Glutamatergic neuron (in vitro differentiated cells): ENCODE measurements around the gene TPH1. TPM values are rescaled to one million over a fixed set of nuclear protein-coding genes. Genes with fewer than 3 reads are reported as not detected.

Experiments used
- DNase-seq: peaks from one replicate; pipeline ENCODE4 v3.0.0; 2022
- H3K27ac Mint-ChIP-seq: one replicate; pipeline ENCODE4 v1.8.0; 2020; ENCODE audit warnings: mild to moderate bottlenecking, mixed read lengths, inconsistent platforms; ENCODE audit not compliant: unreplicated experiment
- H3K27me3 Mint-ChIP-seq: one replicate; pipeline ENCODE4 v1.8.0; 2020; ENCODE audit warnings: mild to moderate bottlenecking, moderate library complexity, mixed read lengths, inconsistent platforms; ENCODE audit not compliant: unreplicated experiment
- H3K36me3 Mint-ChIP-seq: one replicate; pipeline ENCODE4 v1.8.0; 2020; ENCODE audit warnings: mild to moderate bottlenecking, mixed read lengths, inconsistent platforms; ENCODE audit not compliant: unreplicated experiment
- H3K4me1 Mint-ChIP-seq: one replicate; pipeline ENCODE4 v1.8.0; 2020; ENCODE audit warnings: mild to moderate bottlenecking, low read depth, mixed read lengths, inconsistent platforms; ENCODE audit not compliant: unreplicated experiment
- H3K4me3 Mint-ChIP-seq: one replicate; pipeline ENCODE4 v1.8.0; 2020; ENCODE audit warnings: mild to moderate bottlenecking, mixed read lengths, inconsistent platforms; ENCODE audit not compliant: unreplicated experiment
- H3K9me3 Mint-ChIP-seq: one replicate; pipeline ENCODE4 v1.8.0; 2020; ENCODE audit warnings: mild to moderate bottlenecking, moderate library complexity, mixed read lengths, inconsistent platforms; ENCODE audit not compliant: unreplicated experiment
- total RNA-seq: library from RNA; stranded (reverse); fragmentation: NEBNext Ultra II Directional; extraction: Animal tissue kit (Norgen Biotek cat#: 25700); gene quantifications from one replicate; pipeline ENCODE4 v1.2.1, GENCODE V29; 2021; ENCODE audit not compliant: unreplicated experiment
- TF ChIP-seq, protein P1 (sequence below): fragments of 200-600 bp; sonication (generic); IDR thresholded peaks from one replicate; pipeline ENCODE4 v1.5.0; 2021; ENCODE audit not compliant: partially characterized antibody, unreplicated experiment

Gene TPH1
- total RNA-seq, 1 donor from 2014 or later, result 0.83 TPM

DNA sequence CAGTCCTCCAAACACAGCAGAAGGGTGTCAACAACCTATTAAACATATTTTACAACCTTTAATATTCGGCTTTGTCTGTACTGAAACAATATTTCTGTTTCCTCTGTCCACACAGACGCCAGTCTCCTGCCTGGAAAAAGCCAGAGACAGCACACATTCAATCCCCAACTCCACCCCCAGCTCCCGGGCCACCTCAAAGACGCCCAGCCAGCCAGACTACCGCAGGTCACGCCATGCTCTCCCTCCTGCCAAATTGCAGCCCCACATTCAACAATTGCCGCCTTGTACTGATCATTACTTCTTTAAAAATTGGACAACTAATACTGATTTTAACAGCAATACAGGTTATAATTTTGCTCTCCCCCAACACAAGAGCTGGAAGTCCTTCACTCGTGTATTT lies 34.4 kb downstream of the TPH1 start:
- Mint-ChIP-seq H3K36me3 (no peaks in the 10 kb centered on the region), H3K4me1 (peaks cover 14% of the 10 kb centered on the region), H3K4me3 (peak overlapping the region; percentile 98), H3K27ac (peak overlapping the region; percentile 88), H3K27me3 (peaks cover 7% of the 10 kb centered on the region), H3K9me3 (peaks cover 6% of the 10 kb centered on the region)
- DNase-seq, result peak; percentile 16
- TF ChIP-seq, protein P1, sequence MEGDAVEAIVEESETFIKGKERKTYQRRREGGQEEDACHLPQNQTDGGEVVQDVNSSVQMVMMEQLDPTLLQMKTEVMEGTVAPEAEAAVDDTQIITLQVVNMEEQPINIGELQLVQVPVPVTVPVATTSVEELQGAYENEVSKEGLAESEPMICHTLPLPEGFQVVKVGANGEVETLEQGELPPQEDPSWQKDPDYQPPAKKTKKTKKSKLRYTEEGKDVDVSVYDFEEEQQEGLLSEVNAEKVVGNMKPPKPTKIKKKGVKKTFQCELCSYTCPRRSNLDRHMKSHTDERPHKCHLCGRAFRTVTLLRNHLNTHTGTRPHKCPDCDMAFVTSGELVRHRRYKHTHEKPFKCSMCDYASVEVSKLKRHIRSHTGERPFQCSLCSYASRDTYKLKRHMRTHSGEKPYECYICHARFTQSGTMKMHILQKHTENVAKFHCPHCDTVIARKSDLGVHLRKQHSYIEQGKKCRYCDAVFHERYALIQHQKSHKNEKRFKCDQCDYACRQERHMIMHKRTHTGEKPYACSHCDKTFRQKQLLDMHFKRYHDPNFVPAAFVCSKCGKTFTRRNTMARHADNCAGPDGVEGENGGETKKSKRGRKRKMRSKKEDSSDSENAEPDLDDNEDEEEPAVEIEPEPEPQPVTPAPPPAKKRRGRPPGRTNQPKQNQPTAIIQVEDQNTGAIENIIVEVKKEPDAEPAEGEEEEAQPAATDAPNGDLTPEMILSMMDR, result no peak

DNA sequence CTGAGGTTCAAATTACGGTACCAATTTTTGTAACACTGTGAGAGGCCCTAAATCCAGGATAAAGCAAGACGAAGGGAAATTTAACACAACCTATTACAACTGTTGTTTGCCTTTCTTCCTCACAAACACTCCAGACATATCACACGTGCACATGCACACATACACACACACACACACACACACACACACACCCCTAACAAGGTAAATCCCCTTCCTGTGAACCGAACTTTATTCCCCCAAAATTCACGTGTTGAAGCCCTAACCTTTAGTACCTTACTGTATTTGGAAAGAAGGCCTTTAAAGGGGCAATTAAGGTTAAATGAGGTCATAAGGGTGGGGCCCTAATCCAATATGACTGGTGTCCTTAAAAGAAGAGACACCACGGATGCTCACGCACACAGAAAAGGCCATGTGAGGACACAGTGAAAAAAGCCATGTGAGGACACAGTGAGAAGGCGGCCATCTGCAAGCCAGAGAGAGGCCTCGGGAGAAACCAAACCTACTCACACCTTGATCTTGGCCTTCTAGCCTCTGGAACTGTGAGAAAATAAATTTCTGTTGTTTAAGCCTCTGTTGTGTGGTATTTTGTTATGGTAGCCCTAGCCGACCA lies 35.0 kb downstream of the TPH1 start:
- peaks cover 7% of the 10 kb centered on the region for H3K27me3 Mint-ChIP-seq
- H3K9me3 Mint-ChIP-seq, result peaks cover 6% of the 10 kb centered on the region
- peak overlapping the region; percentile 98 for H3K4me3 Mint-ChIP-seq
- TF ChIP-seq, protein P1, result no peak
- DNase-seq, result no peak
- no peaks in the 10 kb centered on the region for H3K36me3 Mint-ChIP-seq
- H3K27ac Mint-ChIP-seq, result no peak overlapping the region
- peaks cover 14% of the 10 kb centered on the region for H3K4me1 Mint-ChIP-seq

DNA sequence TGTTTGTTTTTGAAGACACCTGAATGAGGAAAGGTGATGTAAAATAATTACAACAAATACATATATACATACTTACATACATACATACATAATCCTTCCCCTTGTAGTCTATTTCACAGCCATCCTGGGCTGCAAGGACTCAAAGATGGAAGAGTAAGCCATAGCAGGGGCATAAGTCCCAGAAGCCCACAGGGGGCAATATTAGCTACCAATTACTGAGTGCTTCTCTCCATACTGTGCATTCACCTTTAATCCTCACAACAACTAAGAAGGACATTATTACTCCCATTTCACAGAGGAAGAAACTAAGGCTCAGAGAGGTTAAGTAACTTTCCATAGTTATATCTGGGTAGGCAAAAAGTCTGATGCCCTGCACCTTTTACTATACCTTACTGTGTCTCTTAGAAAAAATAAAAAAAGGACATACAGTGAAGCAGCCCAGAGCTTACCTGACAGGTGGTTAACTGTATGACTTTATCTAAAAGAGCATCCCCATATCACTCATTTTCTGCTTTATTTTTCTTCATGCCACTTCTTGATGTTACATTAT lies 35.9 kb downstream of the TPH1 start:
- Mint-ChIP-seq H3K27me3 (peaks cover 7% of the 10 kb centered on the region), H3K36me3 (no peaks in the 10 kb centered on the region), H3K4me1 (peaks cover 14% of the 10 kb centered on the region), H3K4me3 (no peak overlapping the region), H3K9me3 (peaks cover 6% of the 10 kb centered on the region), H3K27ac (no peak overlapping the region)
- no peak for DNase-seq
- TF ChIP-seq, protein P1, result no peak

DNA sequence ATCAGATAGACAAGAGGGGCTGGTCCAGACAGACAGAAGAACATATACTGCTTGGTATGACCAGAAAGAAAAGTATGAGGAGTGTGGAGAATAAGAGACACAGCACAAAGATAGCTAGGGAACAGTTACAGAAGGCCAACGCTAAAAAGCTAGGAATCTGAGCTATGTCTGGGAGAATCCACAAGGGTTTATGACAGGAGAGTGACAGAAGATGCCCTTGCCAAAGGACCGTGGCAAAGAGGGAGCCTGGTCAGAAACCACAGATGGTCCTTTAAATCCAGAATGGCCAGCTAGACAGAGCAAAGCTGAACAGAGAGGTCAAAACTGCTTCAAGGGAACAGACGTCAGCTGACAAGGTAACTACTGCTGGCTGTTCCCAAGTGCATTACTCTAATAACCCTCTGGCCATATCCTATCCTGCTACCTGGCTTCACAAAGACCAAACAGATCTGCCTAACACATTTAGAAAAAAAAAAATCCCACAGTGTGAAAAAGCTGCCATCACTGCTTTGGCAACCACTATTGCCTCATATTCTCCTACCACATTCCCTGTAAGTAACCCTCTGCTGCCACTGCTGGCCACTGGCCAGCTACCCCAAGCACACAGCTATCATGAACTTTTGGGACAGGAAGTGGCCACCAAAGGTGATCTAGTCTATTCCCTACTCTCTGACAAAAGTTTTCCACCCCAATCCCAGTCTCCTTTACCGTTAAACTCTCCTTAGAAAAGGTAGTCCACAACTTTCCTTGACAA lies 40.5 kb downstream of the TPH1 start:
- TF ChIP-seq, protein P1, result no peak
- Mint-ChIP-seq H3K4me3 (no peak overlapping the region), H3K27ac (no peak overlapping the region), H3K4me1 (no peaks in the 10 kb centered on the region), H3K27me3 (no peaks in the 10 kb centered on the region), H3K36me3 (no peaks in the 10 kb centered on the region), H3K9me3 (peaks cover 2% of the 10 kb centered on the region)
- DNase-seq, result no peak

DNA sequence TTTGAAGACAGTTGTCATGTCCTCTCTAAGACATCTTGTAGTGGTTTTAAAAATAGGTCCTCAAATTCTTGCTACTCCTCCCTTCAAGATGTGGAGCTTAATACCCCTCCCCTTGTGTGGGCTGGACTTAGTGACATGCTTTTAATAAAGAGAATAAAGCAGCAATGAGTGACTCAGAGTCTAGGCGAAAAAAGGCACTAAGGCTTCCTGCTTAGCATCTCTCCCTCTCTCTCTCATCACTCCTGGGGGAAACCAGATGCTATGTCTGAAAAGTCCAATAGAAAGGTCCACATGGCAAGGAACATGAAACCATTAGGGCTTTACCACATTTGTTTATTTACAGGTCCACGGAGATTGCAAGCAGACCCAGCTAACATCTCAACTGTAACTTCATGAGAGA lies 44.9 kb downstream of the TPH1 start:
- H3K4me1 Mint-ChIP-seq, result no peaks in the 10 kb centered on the region

More for the DNA sequence above, 44.9 kb downstream of the TPH1 start:
- H3K9me3 Mint-ChIP-seq, result no peaks in the 10 kb centered on the region
- H3K27ac Mint-ChIP-seq, result no peak overlapping the region
- no peak overlapping the region for H3K4me3 Mint-ChIP-seq
- H3K36me3 Mint-ChIP-seq, result peaks cover 4% of the 10 kb centered on the region
- DNase-seq, result no peak
- no peaks in the 10 kb centered on the region for H3K27me3 Mint-ChIP-seq
- TF ChIP-seq, protein P1, result no peak
